ENCODE measurements around the gene CAPN9.
"Not testable (repeated sequence)": the region's sequence is repeated elsewhere in the genome, so short reads cannot be mapped to it uniquely, and the experiment has no call there.

Gene CAPN9

GRCh38 chr1:230711245-230711644 is 35.9 kb upstream of the CAPN9 start:
- DNase-seq (ENCODE audit: low read depth in 2 of 2), result no peak

- DNase-seq (ENCODE audit: low read depth in 2 of 2), result no peak
Measured at GRCh38 chr1:230712470-230712942, 34.7 kb upstream of the CAPN9 start.

- no peak for DNase-seq (ENCODE audit: low read depth in 2 of 2)
Measured at GRCh38 chr1:230713138-230713537, 34.0 kb upstream of the CAPN9 start.

- DNase-seq (ENCODE audit: low read depth in 2 of 2), result no peak
Measured at GRCh38 chr1:230713547-230713914, 33.7 kb upstream of the CAPN9 start.

GRCh38 chr1:230713915-230714764 is 33.0 kb upstream of the CAPN9 start, which contains the start of gene AGT:
Gene AGT, minus strand, starts transcription at chr1:230714122. Its CDS starts 3,299 bp downstream, at chr1:230710823.
- no peak for DNase-seq (ENCODE audit: low read depth in 2 of 2)

GRCh38 chr1:230715510-230715909 is 31.7 kb upstream of the CAPN9 start:
- DNase-seq (ENCODE audit: low read depth in 2 of 2), result no peak

- DNase-seq (ENCODE audit: low read depth in 2 of 2), result not testable (repeated sequence)
Measured at GRCh38 chr1:230716453-230716852, 30.7 kb upstream of the CAPN9 start.

GRCh38 chr1:230717251-230717650 is 29.9 kb upstream of the CAPN9 start:
- DNase-seq (ENCODE audit: low read depth in 2 of 2), result no peak

GRCh38 chr1:230721849-230722522 is 25.2 kb upstream of the CAPN9 start:
- not testable (repeated sequence) for DNase-seq (ENCODE audit: low read depth in 2 of 2)

GRCh38 chr1:230725256-230726012 is 21.8 kb upstream of the CAPN9 start:
- DNase-seq (ENCODE audit: low read depth in 2 of 2), result no peak

GRCh38 chr1:230728710-230729392 is 18.3 kb upstream of the CAPN9 start:
- DNase-seq (ENCODE audit: low read depth in 2 of 2), result no peak

GRCh38 chr1:230730977-230731376 is 16.2 kb upstream of the CAPN9 start:
- no peak for DNase-seq (ENCODE audit: low read depth in 2 of 2)

GRCh38 chr1:230735447-230735846 is 11.7 kb upstream of the CAPN9 start:
- no peak for DNase-seq (ENCODE audit: low read depth in 2 of 2)

- DNase-seq (ENCODE audit: low read depth in 2 of 2), result no peak
Measured at GRCh38 chr1:230737622-230738262, 9.4 kb upstream of the CAPN9 start.

- no peak for DNase-seq (ENCODE audit: low read depth in 2 of 2)
Measured at GRCh38 chr1:230739564-230740290, 7.5 kb upstream of the CAPN9 start.

- DNase-seq (ENCODE audit: low read depth in 2 of 2), result no peak
Measured at GRCh38 chr1:230743899-230744298, 3.3 kb upstream of the CAPN9 start.

- DNase-seq (ENCODE audit: low read depth in 2 of 2), result no peak
Measured at GRCh38 chr1:230744382-230744781, 2.8 kb upstream of the CAPN9 start.

- DNase-seq (ENCODE audit: low read depth in 2 of 2), result no peak
Measured at GRCh38 chr1:230745071-230745470, 2.1 kb upstream of the CAPN9 start.

- DNase-seq (ENCODE audit: low read depth in 2 of 2), result no peak
Measured at GRCh38 chr1:230746617-230747016, 571 bp upstream of the CAPN9 start.

Data from activated CD4-positive, alpha-beta T cell treated with anti-CD3 and anti-CD28 coated beads for 24 hours (primary cell).